Measurements from ENCODE around the gene NRG2.

- TF ChIP-seq EZH2phosphoT487 (IDR thresholded peaks at IDR 0.05; ENCODE audit: insufficient read depth, low read depth) (no peak), EZH2 (IDR thresholded peaks at IDR 0.05; ENCODE audit: insufficient read depth, poor library complexity, severe bottlenecking) (no peak)
Measured at GRCh38 chr5:139862803-139863202, 180.3 kb downstream of the NRG2 start.
